ENCODE data around the gene SETD4. TPM values are rescaled to one million over a fixed set of nuclear protein-coding genes. Genes with fewer than 3 reads are reported as not detected.

SETD4 gene
- total and polyA plus RNA-seq, 4 donors = 2.9 to 12.0 (median 6.8) TPM

DNA sequence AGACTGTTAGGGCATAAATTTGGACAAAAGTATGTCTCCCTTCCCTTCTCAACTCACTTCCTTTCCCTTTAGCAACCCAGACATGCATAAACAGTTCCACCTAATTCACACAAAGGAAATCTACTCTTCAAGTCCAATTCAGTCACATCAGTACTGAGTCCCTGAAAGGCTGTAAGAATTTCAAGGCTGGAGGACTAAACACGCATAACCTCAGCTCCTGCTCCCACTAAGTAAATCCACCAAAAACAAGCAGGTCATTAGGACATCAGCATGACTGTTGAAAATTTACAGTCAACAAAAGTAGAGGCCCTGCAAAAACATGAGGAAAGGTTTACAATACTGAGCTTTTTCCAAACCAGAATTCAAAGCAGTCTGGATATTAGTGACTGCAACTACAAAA, 18.4 kb downstream of the SETD4 start:
- Histone ChIP-seq H3K27ac (ENCODE audit: low read depth in 1 of 2, low read length in 2 of 2) (no peak overlapping the region), H3K9ac (ENCODE audit: low read depth in 1 of 2, low read length in 2 of 2) (no peak overlapping the region), H3K4me3 (ENCODE audit: low read depth in 1 of 3, low read length in 3 of 3) (no peak overlapping the region), H3K9me3 (ENCODE audit: control insufficient read depth in 4 of 4, low read length in 3 of 4) (no peaks in the 10 kb centered on the region), H3K27me3 (ENCODE audit: control insufficient read depth in 4 of 4, insufficient read depth in 4 of 4, low read length in 3 of 4) (no peaks in the 10 kb centered on the region), H3K4me1 (ENCODE audit: control insufficient read depth in 4 of 4, insufficient read depth in 4 of 4, low read length in 3 of 4) (no peaks in the 10 kb centered on the region), H3K36me3 (ENCODE audit: control insufficient read depth in 4 of 4, insufficient read depth in 3 of 4, low read depth in 1 of 4, low read length in 3 of 4) (peaks cover 18 to 63% (median 52%) of the 10 kb centered on the region in 4 donors)
- DNase-seq (ENCODE audit: low spot score) = no peak
- 93% methylated on average over 1 of the region's 1 CpG for WGBS
- no peak for TF ChIP-seq YY1 (IDR thresholded peaks at IDR 0.05)
- TF ChIP-seq, protein P1, sequence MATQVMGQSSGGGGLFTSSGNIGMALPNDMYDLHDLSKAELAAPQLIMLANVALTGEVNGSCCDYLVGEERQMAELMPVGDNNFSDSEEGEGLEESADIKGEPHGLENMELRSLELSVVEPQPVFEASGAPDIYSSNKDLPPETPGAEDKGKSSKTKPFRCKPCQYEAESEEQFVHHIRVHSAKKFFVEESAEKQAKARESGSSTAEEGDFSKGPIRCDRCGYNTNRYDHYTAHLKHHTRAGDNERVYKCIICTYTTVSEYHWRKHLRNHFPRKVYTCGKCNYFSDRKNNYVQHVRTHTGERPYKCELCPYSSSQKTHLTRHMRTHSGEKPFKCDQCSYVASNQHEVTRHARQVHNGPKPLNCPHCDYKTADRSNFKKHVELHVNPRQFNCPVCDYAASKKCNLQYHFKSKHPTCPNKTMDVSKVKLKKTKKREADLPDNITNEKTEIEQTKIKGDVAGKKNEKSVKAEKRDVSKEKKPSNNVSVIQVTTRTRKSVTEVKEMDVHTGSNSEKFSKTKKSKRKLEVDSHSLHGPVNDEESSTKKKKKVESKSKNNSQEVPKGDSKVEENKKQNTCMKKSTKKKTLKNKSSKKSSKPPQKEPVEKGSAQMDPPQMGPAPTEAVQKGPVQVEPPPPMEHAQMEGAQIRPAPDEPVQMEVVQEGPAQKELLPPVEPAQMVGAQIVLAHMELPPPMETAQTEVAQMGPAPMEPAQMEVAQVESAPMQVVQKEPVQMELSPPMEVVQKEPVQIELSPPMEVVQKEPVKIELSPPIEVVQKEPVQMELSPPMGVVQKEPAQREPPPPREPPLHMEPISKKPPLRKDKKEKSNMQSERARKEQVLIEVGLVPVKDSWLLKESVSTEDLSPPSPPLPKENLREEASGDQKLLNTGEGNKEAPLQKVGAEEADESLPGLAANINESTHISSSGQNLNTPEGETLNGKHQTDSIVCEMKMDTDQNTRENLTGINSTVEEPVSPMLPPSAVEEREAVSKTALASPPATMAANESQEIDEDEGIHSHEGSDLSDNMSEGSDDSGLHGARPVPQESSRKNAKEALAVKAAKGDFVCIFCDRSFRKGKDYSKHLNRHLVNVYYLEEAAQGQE (IDR thresholded peaks at IDR 0.05) = no peak
- no peak for TF ChIP-seq TAF1 (conservative IDR thresholded peaks at IDR 0.05)
- TF ChIP-seq FOXA2 (IDR thresholded peaks at IDR 0.05) = no peak
- TF ChIP-seq, protein P2, sequence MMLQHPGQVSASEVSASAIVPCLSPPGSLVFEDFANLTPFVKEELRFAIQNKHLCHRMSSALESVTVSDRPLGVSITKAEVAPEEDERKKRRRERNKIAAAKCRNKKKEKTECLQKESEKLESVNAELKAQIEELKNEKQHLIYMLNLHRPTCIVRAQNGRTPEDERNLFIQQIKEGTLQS (IDR thresholded peaks at IDR 0.05) = no peak
- no peak for TF ChIP-seq HNF4A (conservative IDR thresholded peaks at IDR 0.05)
- no peak for TF ChIP-seq NR2F2 (IDR thresholded peaks at IDR 0.05)
- no peak for TF ChIP-seq SP1 (IDR thresholded peaks at IDR 0.05)
- TF ChIP-seq RXRA (IDR thresholded peaks at IDR 0.05) = no peak
- no peak for TF ChIP-seq MAX (IDR thresholded peaks at IDR 0.05)
- no peak for TF ChIP-seq RAD21 (IDR thresholded peaks at IDR 0.05)

- Histone ChIP-seq H3K9me3 (ENCODE audit: control insufficient read depth in 4 of 4, low read length in 3 of 4) (no peaks in the 10 kb centered on the region), H3K9ac (ENCODE audit: low read depth in 1 of 2, low read length in 2 of 2) (no peak overlapping the region), H3K36me3 (ENCODE audit: control insufficient read depth in 4 of 4, insufficient read depth in 3 of 4, low read depth in 1 of 4, low read length in 3 of 4) (peaks cover 19 to 60% (median 53%) of the 10 kb centered on the region in 4 donors), H3K27ac (ENCODE audit: low read depth in 1 of 2, low read length in 2 of 2) (no peak overlapping the region), H3K4me1 (ENCODE audit: control insufficient read depth in 4 of 4, insufficient read depth in 4 of 4, low read length in 3 of 4) (no peaks in the 10 kb centered on the region), H3K27me3 (ENCODE audit: control insufficient read depth in 4 of 4, insufficient read depth in 4 of 4, low read length in 3 of 4) (no peaks in the 10 kb centered on the region), H3K4me3 (ENCODE audit: low read depth in 1 of 3, low read length in 3 of 3) (no peak overlapping the region)
- TF ChIP-seq FOXA2 (IDR thresholded peaks at IDR 0.05) (no peak), SP1 (IDR thresholded peaks at IDR 0.05) (no peak), HNF4G (IDR thresholded peaks at IDR 0.05) (no peak), NR2F2 (IDR thresholded peaks at IDR 0.05) (no peak), ZBTB33 (IDR thresholded peaks at IDR 0.05) (no peak), FOXA1 (IDR thresholded peaks at IDR 0.05) (no peak), HNF4A (conservative IDR thresholded peaks at IDR 0.05) (no peak), GABPA (IDR thresholded peaks at IDR 0.05 in 1 of 2, conservative IDR thresholded peaks at IDR 0.05 in 1 of 2) (no peak), MAX (IDR thresholded peaks at IDR 0.05) (no peak), RAD21 (IDR thresholded peaks at IDR 0.05) (no peak), EGR1 (IDR thresholded peaks at IDR 0.05; ENCODE audit: low read depth in 2 of 2) (no peak), JUND (IDR thresholded peaks at IDR 0.05) (no peak), RXRA (IDR thresholded peaks at IDR 0.05) (no peak), YY1 (IDR thresholded peaks at IDR 0.05) (no peak), TAF1 (conservative IDR thresholded peaks at IDR 0.05) (no peak)
- TF ChIP-seq, protein P1 (IDR thresholded peaks at IDR 0.05) = no peak
- TF ChIP-seq, protein P2 (IDR thresholded peaks at IDR 0.05) = no peak
- no peak for DNase-seq (ENCODE audit: low spot score)
- WGBS = 92% methylated on average over 2 of the region's 2 CpGs
These were observed 19.9 kb downstream of the SETD4 start for GRCh38 chr21:36040389-36040788.

Data from liver (tissue), 9 donors.